KOPT-K1 (cell line): ENCODE results near the gene NMNAT2.

Source experiments
- H3K27ac ChIP-seq: fragments of 200-600 bp; sonication (generic); 2 replicates; pipeline ENCODE4 v1.5.1; 2016; ENCODE audit warnings: antibody characterized with exemption, mild to moderate bottlenecking, low read depth, low read length; ENCODE audit not compliant: poor library complexity, severe bottlenecking
- H3K36me3 ChIP-seq: fragments of 200-600 bp; sonication (generic); 2 replicates; pipeline ENCODE4 v1.5.1; 2017; ENCODE audit warnings: antibody characterized with exemption, mild to moderate bottlenecking, low read length, moderate library complexity; ENCODE audit not compliant: insufficient read depth
- H3K9me3 ChIP-seq: fragments of 200-600 bp; sonication (generic); 2 replicates; pipeline ENCODE4 v1.5.1; 2017; ENCODE audit warnings: antibody characterized with exemption, low read length, mild to moderate bottlenecking; ENCODE audit not compliant: insufficient read depth, poor library complexity, severe bottlenecking

NMNAT2 gene

DNA sequence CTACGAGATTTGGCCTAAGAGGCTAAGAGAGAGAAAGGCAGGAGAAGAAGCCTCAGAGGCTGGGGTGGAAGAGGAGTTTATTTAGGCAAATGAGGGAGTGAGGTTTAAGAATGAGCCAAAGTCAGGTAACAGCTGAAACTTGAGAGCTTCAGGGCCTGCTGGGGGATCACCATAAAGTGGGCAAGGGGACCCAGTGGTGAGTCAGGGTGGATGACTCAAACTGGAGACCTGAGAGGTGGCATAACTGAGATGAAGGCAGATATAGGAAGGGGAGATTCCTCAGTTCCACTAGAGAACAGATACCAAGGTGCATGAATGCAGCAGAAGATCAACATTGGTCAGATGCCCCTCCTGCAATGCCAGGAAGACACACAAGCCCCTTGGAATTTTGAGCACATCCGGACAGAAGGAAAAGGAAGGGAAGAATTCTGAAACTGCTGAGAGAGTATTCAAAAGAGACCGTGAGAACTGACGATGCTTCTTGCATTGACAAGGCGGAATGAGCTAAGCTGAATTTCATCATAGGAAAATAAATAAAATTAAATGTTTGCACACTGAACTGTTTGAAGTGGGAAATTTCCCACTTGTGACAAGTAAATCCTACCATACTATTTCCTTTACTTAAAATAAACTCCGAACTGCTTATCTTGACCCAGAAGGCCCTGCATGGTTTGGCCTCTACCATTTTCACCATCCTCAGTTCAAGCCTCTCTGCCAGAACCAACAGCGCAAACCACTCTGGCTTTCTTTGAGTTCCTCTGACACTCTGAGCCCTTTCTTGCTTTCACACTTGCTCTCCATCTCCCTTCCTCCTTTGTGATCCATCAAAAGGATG, 94.1 kb downstream of the NMNAT2 start:
- Histone ChIP-seq H3K27ac (no peak overlapping the region), H3K9me3 (no peaks in the 10 kb centered on the region), H3K36me3 (no peaks in the 10 kb centered on the region)

DNA sequence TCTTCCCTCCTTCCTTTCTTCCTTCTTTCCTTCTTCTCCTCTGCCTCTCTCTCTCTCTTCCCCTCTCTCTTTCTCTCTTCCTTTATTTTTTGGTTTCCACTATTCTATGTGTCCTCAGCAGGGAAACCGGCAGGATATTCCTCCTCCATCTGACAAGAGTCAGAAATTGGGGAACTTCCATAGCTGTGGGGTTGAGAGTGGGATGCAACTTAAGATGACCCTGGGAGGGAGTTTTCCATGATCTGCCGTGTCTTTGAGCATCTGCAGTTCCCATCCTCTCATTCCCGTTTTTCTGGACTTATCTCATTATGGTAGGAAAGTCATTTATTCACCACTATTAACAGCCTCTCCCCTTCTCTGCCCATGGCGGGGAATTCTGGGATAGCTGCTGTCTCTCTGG, 98.6 kb downstream of the NMNAT2 start:
- H3K36me3 ChIP-seq, result no peaks in the 10 kb centered on the region
- H3K27ac ChIP-seq, result no peak overlapping the region
- no peaks in the 10 kb centered on the region for H3K9me3 ChIP-seq

DNA sequence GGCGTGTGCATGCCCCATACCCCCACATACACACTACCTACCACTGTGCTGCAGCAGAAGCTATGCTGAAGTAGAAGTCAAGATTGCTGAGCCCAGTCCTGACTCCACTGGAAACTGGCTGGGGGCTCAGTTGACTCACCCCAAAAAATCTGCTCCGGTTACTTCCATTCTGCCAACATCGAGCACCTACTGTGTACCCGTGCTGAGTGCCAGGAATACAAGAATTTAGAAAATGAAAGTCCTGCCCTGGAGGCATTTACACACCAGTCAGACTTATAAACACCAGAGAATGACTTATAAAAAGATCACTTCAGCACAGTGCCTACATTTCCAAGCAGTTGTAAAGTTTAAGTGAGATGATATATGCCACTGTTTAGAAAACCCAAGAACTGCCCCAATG, 99.1 kb downstream of the NMNAT2 start:
- H3K27ac ChIP-seq, result no peak overlapping the region
- H3K9me3 ChIP-seq, result no peaks in the 10 kb centered on the region
- no peaks in the 10 kb centered on the region for H3K36me3 ChIP-seq

DNA sequence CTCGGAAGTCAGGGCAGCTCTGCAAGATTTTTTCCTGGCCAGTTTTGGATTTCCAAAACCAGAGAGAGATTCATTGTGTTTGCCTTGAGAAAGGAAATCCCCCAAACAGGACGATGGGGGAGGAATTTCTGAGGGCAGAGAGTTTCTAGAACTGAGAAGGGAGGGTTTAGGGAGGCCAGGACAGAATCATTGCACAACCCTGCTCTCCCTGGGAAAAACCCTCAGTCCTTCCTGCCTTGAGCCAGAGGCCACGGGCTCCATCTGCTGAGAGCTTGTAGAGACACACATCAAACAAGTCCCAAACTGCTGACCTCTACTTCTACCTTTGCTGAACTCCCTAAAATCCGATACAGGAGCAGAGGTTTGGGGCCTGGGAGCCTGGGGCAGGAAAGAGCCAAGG, 99.7 kb downstream of the NMNAT2 start:
- H3K9me3 ChIP-seq, result no peaks in the 10 kb centered on the region
- no peak overlapping the region for H3K27ac ChIP-seq
- H3K36me3 ChIP-seq, result no peaks in the 10 kb centered on the region

DNA sequence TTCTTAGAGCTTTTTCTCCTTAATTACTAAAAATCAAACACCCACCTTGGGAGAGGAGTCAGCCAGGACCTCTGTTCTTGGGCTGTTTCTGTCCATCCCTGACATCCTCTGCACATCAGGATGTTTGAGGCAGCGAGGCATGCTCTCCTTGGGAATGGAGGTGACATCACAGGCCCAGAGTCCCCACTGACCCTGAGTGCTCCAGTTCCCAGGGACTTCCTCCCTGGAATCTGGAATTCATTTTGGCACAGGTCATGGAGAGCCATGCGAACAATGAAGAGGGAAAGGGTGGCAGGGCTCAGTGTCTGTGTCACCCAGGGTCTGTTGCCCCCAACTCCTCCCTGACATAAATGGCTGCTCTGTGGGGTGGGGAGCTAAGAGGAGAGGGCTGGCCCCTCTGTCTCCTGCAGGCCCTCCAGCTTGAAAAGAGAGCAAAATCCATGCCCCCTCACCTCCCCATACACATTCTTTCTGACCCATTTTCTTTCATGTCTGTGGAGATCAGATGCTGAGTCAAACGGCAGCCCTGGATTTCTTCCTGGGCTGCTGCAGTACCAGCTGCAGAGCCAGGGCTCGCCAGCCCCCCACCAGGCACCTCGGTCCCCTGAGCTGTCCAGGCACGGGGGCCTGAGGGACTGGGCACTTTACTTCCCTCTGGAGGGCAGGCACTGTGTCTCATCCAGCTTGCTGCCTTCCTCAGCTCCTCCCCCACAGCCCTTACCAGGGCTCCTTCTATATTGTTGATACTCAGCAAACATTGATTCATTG, 102.0 kb downstream of the NMNAT2 start:
- Histone ChIP-seq H3K27ac (no peak overlapping the region), H3K9me3 (no peaks in the 10 kb centered on the region), H3K36me3 (no peaks in the 10 kb centered on the region)

DNA sequence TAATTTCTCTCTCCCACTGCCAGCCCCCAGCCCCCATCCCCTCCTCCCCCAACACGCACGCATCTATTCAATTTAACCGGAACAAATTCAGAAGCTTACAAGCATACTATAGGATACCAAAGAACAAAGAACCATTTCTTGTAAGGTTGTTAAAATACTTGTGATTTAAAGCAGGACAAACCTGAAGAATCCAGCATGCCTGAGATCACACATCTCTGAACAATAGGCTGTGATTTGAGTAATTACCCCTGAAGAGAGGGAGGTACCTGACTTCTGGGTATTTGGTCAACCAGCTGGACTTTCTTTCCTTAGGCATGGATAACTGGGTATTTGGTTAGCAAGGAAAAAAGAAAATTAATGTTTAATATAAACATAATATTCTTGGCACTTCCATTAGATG, 105.1 kb downstream of the NMNAT2 start:
- no peaks in the 10 kb centered on the region for H3K9me3 ChIP-seq
- H3K27ac ChIP-seq, result no peak overlapping the region
- H3K36me3 ChIP-seq, result no peaks in the 10 kb centered on the region

DNA sequence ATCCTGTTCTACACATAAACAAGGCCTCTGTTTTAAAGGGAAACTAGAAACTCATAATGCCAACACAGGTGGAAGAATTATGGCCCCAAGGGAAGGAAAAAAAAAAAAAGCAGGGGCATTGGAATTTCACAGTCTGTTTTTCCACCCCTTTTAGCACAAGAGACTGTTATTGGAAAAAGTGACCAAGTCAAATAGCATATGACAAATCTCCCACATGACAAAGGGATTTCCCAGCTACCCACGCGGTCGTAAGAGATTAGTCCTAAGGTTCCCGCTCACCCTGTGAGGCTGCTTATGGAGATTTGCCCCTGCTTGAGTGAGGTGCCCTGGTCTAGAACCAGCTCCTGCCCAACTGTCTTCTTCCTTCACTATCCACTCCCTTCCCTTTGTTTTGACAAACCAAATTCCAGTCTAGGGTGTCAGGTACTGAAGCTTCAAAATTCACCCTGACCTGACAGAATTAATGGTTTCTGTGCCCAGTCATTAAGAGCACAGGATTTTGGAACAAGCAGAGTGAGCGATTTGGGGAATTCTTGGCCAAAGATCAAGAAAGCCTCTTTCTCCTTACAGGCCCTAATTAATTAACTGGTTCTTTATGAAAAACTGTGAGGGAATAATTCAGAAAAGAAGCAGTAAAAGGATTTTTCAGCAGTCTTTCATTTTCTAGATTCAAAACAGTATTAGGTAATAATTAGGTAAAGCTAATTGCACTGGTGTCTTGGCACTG, 107.3 kb downstream of the NMNAT2 start:
- H3K36me3 ChIP-seq, result no peaks in the 10 kb centered on the region
- no peaks in the 10 kb centered on the region for H3K9me3 ChIP-seq
- H3K27ac ChIP-seq, result no peak overlapping the region

DNA sequence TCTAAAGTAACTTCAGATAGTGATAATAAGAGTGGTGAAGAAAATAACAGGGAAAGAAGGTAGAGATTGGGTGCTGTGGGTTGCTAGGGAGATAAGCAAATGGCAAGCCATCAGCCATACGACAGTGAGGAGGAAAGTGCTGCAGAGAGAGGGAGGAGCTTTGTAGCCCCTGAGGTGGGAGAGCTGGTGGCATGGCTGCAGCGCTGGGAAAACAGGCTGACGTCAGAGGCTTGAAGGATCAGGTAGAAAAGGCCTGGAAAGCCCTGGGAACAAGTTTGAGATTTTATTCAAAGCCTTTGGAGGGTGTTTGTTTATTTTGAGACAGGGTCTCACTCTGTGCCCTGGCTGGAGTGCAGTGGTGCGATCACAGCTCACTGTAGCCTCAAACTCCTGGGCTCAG, 109.5 kb downstream of the NMNAT2 start:
- H3K27ac ChIP-seq, result no peak overlapping the region
- H3K36me3 ChIP-seq, result no peaks in the 10 kb centered on the region
- no peaks in the 10 kb centered on the region for H3K9me3 ChIP-seq

DNA sequence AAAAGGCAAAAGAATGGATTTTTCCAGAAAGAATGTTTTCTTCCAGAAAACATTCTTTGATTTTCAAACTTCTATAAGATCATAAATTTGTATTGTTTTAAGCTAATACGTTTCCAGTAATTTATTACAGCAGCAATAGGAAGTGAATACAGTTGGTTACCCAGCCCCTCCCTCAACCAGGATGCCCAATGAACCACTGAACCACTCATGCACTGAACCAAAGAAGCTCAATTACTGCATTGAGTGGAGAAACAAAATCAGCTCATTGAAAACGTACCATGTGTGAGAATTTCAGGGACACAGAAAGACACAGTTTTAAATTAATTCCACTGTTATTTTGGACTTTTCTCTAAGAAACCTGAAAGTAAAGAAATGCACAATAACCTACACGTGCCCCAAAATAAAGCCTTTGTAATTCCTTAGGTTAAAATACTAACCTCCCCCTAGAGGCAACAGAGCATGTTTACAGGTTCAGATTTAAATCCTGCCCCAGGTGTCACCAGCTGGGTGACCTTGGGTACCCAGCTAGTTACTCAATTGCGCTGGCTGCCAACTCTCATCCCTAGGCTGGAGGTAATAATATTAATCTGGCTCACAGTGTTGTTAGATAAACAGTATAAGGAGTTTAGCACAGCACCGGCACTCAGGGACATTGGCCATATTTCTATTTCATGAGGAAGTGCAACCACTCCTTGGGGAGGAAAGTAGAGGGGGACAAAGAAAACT, 111.7 kb downstream of the NMNAT2 start:
- Histone ChIP-seq H3K36me3 (no peaks in the 10 kb centered on the region), H3K27ac (no peak overlapping the region), H3K9me3 (no peaks in the 10 kb centered on the region)

DNA sequence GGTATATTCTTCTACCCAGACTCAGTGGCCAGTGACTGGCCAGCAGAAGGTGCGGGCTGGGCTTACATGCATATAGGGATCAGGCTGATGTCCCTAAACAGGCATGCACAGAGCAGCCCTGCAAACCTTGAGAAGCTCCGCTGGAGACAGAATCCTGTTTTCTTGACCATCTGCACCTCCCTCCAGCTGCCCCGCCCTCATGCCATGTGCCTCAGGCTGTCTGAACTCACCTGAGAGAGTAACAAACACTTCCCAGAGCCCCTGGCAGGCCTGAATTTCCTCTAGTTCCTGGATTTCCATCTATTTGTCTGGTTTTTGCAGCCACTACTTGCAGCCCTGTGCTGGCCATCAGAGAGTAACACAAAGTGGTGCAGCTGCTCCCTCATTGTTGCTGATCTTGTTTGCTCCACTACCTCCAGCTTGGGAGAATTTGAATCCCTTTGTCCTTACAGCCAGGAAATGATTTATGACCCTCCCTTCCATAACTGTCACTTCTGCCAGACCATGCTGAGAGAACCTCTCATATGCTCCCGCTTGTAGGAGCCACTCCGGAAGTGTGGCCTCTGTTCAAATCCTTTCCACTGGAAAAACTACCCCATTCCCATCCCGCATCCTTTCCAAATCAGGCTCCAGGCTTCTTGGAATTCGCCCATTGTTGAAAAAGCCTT, 113.6 kb downstream of the NMNAT2 start:
- H3K27ac ChIP-seq, result no peak overlapping the region
- no peaks in the 10 kb centered on the region for H3K9me3 ChIP-seq
- no peaks in the 10 kb centered on the region for H3K36me3 ChIP-seq

DNA sequence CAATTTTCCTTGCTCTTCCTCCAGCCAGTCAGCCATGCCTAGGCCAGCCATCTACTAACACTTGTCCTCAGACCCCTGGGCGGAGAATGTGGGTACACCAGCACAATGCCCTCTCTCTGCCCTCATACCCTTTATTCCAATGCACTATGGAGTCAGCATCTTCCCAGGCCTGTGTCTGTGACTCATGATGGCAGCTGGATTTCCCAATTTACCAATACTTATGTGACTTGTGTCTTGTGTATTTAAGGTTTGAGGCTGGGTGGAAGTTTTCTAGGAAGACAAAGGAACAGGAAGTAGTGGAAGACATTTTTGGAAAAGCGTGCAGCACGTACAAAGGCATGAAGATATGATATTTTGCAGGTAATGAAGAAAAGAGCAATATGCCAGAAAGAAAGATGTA, 114.3 kb downstream of the NMNAT2 start:
- Histone ChIP-seq H3K9me3 (no peaks in the 10 kb centered on the region), H3K27ac (no peak overlapping the region), H3K36me3 (no peaks in the 10 kb centered on the region)

DNA sequence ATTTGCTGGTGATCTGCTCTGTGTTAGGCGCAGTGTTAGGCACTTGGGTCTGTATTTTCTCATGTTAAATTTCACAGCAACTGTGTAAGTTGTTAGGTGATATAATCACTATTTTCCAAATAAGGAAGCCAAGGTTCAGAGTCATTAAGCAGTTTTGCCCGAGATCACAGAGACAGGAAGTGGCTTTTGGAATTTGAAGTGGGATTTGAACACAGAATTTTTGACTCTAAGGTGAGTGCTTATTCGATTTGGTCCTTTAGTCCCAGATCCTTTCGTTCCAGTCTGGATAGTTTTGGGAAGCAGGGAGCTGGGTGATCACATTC, 114.9 kb downstream of the NMNAT2 start:
- H3K36me3 ChIP-seq, result no peaks in the 10 kb centered on the region
- no peak overlapping the region for H3K27ac ChIP-seq
- H3K9me3 ChIP-seq, result no peaks in the 10 kb centered on the region

DNA sequence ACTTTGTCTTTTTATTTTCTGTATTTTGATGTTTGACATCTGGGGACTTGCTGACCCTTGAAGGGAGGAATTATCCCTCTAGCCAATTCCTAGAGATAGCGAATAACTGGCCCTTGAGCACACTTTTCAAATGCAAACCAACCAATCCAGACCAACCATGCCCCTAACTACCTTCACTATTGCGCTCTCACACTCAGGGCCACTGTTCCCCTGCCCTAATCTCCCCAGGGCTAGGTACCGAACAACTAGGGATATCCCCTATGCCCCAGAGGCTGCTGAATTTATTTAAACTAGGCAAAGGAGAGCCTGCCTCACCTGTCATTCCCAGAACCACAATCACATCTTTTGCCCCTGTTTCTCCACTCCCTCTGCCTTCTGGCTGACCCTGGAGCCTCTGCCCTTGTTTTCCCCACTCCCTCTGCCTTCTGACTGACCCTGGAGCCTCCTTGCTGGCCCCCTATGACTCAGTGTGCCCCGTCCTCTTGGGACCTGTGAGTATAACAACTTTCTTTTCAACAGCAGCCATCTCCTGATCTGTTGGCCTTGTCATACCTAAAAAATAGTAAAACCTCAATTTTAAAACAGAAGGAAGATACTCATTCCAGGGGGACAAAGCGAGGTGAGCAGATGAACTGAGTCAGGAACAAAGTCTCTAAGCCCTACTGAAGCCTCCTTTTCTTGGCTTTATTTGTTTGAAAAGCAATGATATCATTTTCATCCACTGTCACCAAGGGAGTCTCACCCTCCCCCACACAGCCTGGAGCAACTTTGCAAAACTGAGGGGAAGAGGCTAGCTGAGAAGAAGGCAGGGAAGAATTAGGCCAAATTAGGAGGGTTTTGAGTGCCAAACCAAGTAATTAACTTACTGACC, 115.5 kb downstream of the NMNAT2 start:
- no peaks in the 10 kb centered on the region for H3K9me3 ChIP-seq
- no peak overlapping the region for H3K27ac ChIP-seq
- no peaks in the 10 kb centered on the region for H3K36me3 ChIP-seq

DNA sequence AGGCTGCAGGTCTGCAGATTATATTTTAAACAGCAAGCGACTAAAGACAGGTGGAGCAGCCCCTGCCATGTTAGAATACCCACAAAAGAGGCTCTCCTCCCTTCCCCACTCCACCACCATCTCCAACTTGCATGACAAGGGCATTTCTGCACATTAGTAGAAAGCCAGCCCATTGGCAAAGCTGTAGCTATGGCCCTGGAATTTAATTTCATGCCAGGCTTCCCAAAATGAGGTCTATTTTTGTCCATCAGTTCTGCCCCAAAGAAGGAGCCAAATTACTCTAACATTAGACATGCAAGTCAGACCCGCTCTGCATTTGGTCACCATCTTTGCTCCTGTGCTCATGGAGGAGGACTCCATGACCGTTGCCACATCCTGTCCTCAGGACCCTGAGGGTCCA, 116.9 kb downstream of the NMNAT2 start:
- Histone ChIP-seq H3K9me3 (no peaks in the 10 kb centered on the region), H3K36me3 (no peaks in the 10 kb centered on the region), H3K27ac (no peak overlapping the region)
